Activated T-cell treated with anti-CD3 and anti-CD28 coated beads, Interleukin-2, amount 50 U/mL, for 24 hours (primary cell): ENCODE measurements around the gene NCBP1.

Experiments used
- DNase-seq: peaks from one replicate; pipeline ENCODE4 v3.0.0-alpha.2; 2020
- H3K27ac Mint-ChIP-seq: 2 replicates; pipeline ENCODE4 v1.8.0; 2020; ENCODE audit warnings: mild to moderate bottlenecking, mixed read lengths
- H3K27me3 Mint-ChIP-seq: 2 replicates; pipeline ENCODE4 v1.8.0; 2020; ENCODE audit warnings: mixed read lengths
- H3K36me3 Mint-ChIP-seq: 2 replicates; pipeline ENCODE4 v1.8.0; 2020; ENCODE audit warnings: low read depth, mixed read lengths
- H3K4me1 Mint-ChIP-seq: 2 replicates; pipeline ENCODE4 v1.8.0; 2020; ENCODE audit warnings: low read depth, mixed read lengths
- H3K4me3 Mint-ChIP-seq: 2 replicates; pipeline ENCODE4 v1.8.0; 2020; ENCODE audit warnings: mild to moderate bottlenecking, moderate library complexity, mixed read lengths
- H3K9me3 Mint-ChIP-seq: 2 replicates; pipeline ENCODE4 v1.8.0; 2020; ENCODE audit warnings: mixed read lengths

The NCBP1 gene

GRCh38 chr9:97636903-97637302 is 3.3 kb downstream of the NCBP1 start:
- DNase-seq = no peak
- Mint-ChIP-seq H3K27ac (peak overlapping the region; percentile 23), H3K4me3 (peak overlapping the region; percentile 37), H3K4me1 (peaks cover 55% of the 10 kb centered on the region), H3K36me3 (peaks cover 83% of the 10 kb centered on the region), H3K9me3 (no peaks in the 10 kb centered on the region), H3K27me3 (no peaks in the 10 kb centered on the region)

DNA sequence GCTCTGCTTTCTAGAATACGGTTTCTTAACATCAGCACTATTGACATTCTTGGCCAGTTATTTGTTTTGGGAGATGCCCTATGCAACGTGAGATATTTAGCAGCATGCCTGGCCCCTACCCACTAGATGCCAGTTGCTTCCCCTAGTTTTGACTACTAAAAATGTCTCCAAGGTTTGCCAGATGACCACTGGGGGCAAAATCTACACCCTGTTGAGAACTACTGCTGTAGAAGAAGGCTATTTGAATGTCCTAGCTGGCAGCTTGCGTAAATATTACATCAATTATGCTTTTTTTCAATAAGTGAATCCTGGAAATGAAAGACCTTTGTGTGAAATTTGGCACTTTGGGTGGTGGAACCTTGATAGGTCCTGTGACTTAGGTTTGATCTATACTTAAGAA is 5.0 kb downstream of the NCBP1 start:
- Mint-ChIP-seq H3K36me3 (peaks cover 85% of the 10 kb centered on the region), H3K9me3 (no peaks in the 10 kb centered on the region), H3K27ac (peak overlapping the region; percentile 76)

DNA sequence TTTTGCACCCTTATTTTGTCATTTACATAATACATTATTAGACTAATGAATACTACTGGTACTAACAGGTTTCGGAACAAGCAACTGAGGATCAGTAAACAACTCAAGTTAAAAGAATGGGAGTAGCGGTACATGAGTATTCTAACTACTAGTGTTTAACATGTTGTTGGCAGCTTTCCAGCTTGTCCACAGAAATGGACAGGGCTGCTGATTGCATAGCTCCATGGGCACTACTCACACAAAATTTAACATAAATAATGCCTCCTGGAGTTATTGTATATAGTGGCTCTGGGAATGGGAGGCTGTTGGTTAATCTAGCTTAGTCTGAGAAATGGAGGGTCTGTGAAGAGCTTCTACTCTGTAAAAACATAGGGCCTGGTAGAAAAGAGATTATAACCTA is 6.7 kb downstream of the NCBP1 start:
- H3K27me3 Mint-ChIP-seq = no peaks in the 10 kb centered on the region
- no peaks in the 10 kb centered on the region for H3K9me3 Mint-ChIP-seq
- peaks cover 44% of the 10 kb centered on the region for H3K4me1 Mint-ChIP-seq
- DNase-seq = no peak
- H3K4me3 Mint-ChIP-seq = no peak overlapping the region
- no peak overlapping the region for H3K27ac Mint-ChIP-seq
- peaks cover 85% of the 10 kb centered on the region for H3K36me3 Mint-ChIP-seq

More for the DNA sequence above, 5.0 kb downstream of the NCBP1 start:
- Mint-ChIP-seq H3K4me1 (peaks cover 53% of the 10 kb centered on the region), H3K27me3 (no peaks in the 10 kb centered on the region), H3K4me3 (no peak overlapping the region)
- no peak for DNase-seq

DNA sequence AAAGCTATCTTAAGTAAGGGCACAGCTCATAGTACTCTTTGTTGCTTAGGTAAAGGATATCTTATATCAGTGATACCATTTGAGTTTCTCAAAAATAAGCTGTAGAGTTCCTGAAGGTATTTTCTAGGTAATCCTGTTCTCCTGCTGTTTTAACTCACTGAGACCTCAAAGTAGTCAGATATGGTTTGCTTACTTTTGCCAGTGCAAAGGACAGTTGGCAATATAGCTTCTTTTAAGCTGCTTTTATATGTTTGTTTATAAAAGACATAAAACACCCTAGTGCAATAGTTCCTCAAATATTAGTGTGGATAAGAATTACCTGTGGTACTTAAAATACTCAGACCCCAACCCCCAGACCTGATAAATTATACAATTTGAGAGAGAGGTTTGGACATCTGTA is 12.1 kb downstream of the NCBP1 start:
- no peak for DNase-seq
- Mint-ChIP-seq H3K4me3 (no peak overlapping the region), H3K9me3 (no peaks in the 10 kb centered on the region), H3K36me3 (peaks cover 92% of the 10 kb centered on the region), H3K27ac (no peak overlapping the region), H3K27me3 (no peaks in the 10 kb centered on the region), H3K4me1 (peaks cover 8% of the 10 kb centered on the region)

DNA sequence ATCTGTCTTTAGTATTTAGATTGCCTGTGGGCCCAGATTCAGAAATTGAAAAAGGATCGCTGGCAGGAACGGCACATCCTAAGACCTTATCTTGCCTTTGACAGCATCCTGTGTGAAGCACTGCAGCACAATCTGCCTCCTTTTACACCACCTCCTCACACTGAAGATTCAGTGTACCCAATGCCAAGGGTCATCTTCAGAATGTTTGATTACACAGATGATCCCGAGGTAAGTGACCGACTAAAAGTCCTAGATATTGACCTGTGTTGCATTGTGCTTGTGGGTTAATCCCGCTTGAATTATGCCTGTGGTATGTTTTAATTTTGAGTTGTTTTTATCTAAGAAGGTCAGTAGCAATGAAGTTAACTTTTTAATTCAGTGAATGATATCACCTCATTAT is 14.4 kb downstream of the NCBP1 start:
- Mint-ChIP-seq H3K4me1 (peaks cover 17% of the 10 kb centered on the region), H3K4me3 (no peak overlapping the region), H3K27me3 (no peaks in the 10 kb centered on the region), H3K9me3 (no peaks in the 10 kb centered on the region), H3K36me3 (peaks cover 95% of the 10 kb centered on the region), H3K27ac (peak overlapping the region; percentile 2)
- DNase-seq = no peak

DNA sequence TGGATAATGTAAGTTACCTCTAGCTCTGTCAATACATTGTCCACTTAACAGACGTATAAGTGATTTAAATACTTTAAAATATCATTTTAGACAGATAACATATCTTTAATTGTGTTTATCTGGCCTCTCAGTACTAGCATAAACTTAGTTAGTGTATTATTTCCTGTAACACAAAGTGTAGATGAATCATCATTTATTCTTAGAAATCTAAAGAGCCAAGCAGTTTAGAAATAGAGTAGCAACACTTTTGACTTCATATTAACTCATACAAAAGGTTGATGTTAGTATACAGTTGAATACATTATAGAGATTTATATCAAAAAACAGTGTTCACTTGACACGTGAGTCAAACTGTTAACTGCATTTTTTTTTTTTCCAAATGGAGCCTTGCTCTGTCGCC is 18.0 kb downstream of the NCBP1 start:
- Mint-ChIP-seq H3K27me3 (no peaks in the 10 kb centered on the region), H3K9me3 (no peaks in the 10 kb centered on the region), H3K4me3 (no peak overlapping the region), H3K4me1 (peaks cover 17% of the 10 kb centered on the region), H3K36me3 (peaks cover 99% of the 10 kb centered on the region), H3K27ac (peak overlapping the region; percentile 74)
- no peak for DNase-seq

- Mint-ChIP-seq H3K9me3 (no peaks in the 10 kb centered on the region), H3K36me3 (peaks cover 99% of the 10 kb centered on the region), H3K27me3 (no peaks in the 10 kb centered on the region), H3K4me1 (peaks cover 9% of the 10 kb centered on the region), H3K27ac (peak overlapping the region; percentile 55), H3K4me3 (no peak overlapping the region)
- no peak for DNase-seq
Observed at GRCh38 chr9:97658707-97659106, 25.1 kb downstream of the NCBP1 start.

- peaks cover 99% of the 10 kb centered on the region for H3K36me3 Mint-ChIP-seq
- peak overlapping the region; percentile 72 for H3K27ac Mint-ChIP-seq
- DNase-seq = no peak
- H3K4me3 Mint-ChIP-seq = no peak overlapping the region
- H3K27me3 Mint-ChIP-seq = no peaks in the 10 kb centered on the region
- peaks cover 16% of the 10 kb centered on the region for H3K4me1 Mint-ChIP-seq
- H3K9me3 Mint-ChIP-seq = no peaks in the 10 kb centered on the region
Observed at GRCh38 chr9:97659771-97660170, 26.1 kb downstream of the NCBP1 start.

DNA sequence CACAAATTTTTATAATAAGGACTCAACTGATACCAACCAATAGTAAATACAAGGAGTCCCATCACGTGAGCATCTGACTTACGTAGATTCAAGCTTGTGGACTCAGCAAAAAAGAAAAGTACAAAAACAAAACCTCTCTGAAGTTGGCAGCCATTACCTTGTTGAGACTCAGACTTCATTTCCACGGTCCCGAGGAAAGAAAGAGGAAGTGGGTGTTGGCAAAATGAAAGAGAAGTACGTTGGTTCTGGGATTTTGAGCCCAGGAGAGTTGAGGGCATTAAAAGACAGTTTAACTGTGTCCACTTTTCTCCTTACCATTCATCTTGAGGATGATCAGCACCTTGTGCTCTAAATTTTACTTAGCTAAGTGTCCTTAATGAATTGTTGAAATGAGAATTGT is 26.7 kb downstream of the NCBP1 start:
- H3K36me3 Mint-ChIP-seq = peaks cover 99% of the 10 kb centered on the region
- H3K4me1 Mint-ChIP-seq = peaks cover 22% of the 10 kb centered on the region
- DNase-seq = no peak
- no peaks in the 10 kb centered on the region for H3K9me3 Mint-ChIP-seq
- peak overlapping the region; percentile 72 for H3K27ac Mint-ChIP-seq
- no peaks in the 10 kb centered on the region for H3K27me3 Mint-ChIP-seq
- H3K4me3 Mint-ChIP-seq = no peak overlapping the region

- Mint-ChIP-seq H3K36me3 (peaks cover 98% of the 10 kb centered on the region), H3K4me1 (peaks cover 26% of the 10 kb centered on the region), H3K27ac (no peak overlapping the region), H3K4me3 (no peak overlapping the region), H3K27me3 (no peaks in the 10 kb centered on the region), H3K9me3 (no peaks in the 10 kb centered on the region)
- DNase-seq = no peak
Observed at GRCh38 chr9:97660847-97661246, 27.2 kb downstream of the NCBP1 start.

- Mint-ChIP-seq H3K4me1 (peaks cover 46% of the 10 kb centered on the region), H3K9me3 (no peaks in the 10 kb centered on the region), H3K27me3 (no peaks in the 10 kb centered on the region), H3K27ac (peak overlapping the region; percentile 85), H3K36me3 (peaks cover 98% of the 10 kb centered on the region), H3K4me3 (no peak overlapping the region)
- DNase-seq = no peak
Observed at GRCh38 chr9:97665742-97666141, 32.1 kb downstream of the NCBP1 start.

DNA sequence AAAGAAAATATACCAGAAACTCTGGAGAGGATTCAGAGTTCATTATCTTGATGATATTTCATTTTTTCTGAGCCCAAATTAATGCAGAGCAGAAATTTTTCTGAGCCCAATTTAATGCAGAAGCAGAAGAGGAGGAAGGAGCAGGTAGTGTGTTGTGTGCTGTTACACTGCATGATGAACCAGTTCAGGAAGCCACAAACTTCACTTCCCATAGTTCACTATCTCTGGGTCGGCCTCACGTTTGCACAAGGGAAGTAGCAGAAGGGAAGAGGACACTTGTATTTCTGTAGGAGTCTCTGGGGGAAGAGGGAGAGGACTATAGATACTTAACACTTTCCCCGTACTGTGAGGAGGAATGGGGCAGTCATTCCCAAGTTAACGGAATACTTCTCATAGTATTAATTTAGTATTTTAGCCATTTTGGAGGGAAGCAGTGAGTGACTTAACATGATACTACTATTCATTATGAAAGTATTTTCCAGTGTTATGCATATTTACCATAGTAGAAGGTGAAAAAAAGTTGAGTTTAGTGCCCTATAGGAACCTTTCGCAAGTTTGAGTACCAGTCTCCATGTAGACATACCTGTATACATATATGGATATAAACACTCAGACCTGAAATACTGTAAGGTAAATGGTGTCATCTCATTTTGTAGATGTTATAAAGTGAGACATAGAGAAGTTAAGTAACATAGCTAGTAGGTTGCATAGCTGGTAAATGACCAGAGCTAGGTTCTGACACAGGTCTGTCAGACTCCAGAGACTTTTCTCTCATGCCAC is 33.5 kb downstream of the NCBP1 start:
- peaks cover 99% of the 10 kb centered on the region for H3K36me3 Mint-ChIP-seq
- peaks cover 46% of the 10 kb centered on the region for H3K4me1 Mint-ChIP-seq
- H3K4me3 Mint-ChIP-seq = no peak overlapping the region
- H3K9me3 Mint-ChIP-seq = no peaks in the 10 kb centered on the region
- no peaks in the 10 kb centered on the region for H3K27me3 Mint-ChIP-seq
- DNase-seq = no peak
- peak overlapping the region; percentile 85 for H3K27ac Mint-ChIP-seq

GRCh38 chr9:97668485-97668884 is 34.9 kb downstream of the NCBP1 start:
- H3K27me3 Mint-ChIP-seq = no peaks in the 10 kb centered on the region
- peaks cover 46% of the 10 kb centered on the region for H3K4me1 Mint-ChIP-seq
- no peak overlapping the region for H3K4me3 Mint-ChIP-seq
- no peak for DNase-seq
- H3K36me3 Mint-ChIP-seq = peaks cover 96% of the 10 kb centered on the region
- no peaks in the 10 kb centered on the region for H3K9me3 Mint-ChIP-seq
- H3K27ac Mint-ChIP-seq = peak overlapping the region; percentile 58

DNA sequence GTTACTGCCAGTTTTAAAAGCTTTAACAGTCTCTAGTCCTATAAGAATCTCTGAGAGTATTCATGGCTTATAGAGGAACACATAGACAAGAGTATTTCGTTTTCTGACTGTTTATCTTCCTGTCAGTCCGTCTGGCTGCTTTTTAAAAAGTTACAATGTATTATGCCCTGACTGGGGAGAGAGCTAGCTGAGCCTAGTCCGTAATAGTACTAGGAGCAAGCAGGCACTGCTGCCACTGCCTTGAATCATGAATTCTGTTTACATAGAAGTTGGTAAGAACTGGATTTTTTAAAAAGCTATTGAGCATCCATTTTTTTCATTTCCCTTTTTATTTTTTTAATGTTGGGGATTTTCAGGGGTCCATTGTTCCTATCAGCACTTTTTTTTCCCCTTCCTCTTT is 37.0 kb downstream of the NCBP1 start:
- Mint-ChIP-seq H3K4me1 (peaks cover 36% of the 10 kb centered on the region), H3K27me3 (no peaks in the 10 kb centered on the region), H3K27ac (peak overlapping the region; percentile 76), H3K4me3 (no peak overlapping the region), H3K36me3 (peaks cover 97% of the 10 kb centered on the region), H3K9me3 (no peaks in the 10 kb centered on the region)
- no peak for DNase-seq

- Mint-ChIP-seq H3K27me3 (no peaks in the 10 kb centered on the region), H3K9me3 (no peaks in the 10 kb centered on the region), H3K4me3 (no peak overlapping the region), H3K27ac (no peak overlapping the region), H3K4me1 (peaks cover 23% of the 10 kb centered on the region), H3K36me3 (peaks cover 96% of the 10 kb centered on the region)
- DNase-seq = no peak
Observed at GRCh38 chr9:97672403-97672802, 38.8 kb downstream of the NCBP1 start.
